GM12864 (cell line): ENCODE results near the gene BAHCC1.
A peak's percentile ranks its signal among the peaks of the same experiment; 100 is the strongest.

ENCODE experiments used
- DNase-seq: peaks from one replicate; pipeline ENCODE4 v3.0.0-alpha.2; 2011; ENCODE audit warnings: low read depth
- H3K4me3 ChIP-seq: 2 replicates; pipeline ENCODE4 v1.5.1; 2011; ENCODE audit warnings: mild to moderate bottlenecking, low read depth, low read length, control low read depth
- CTCF ChIP-seq: IDR thresholded peaks from 2 replicates; pipeline ENCODE4 v1.5.1; 2011; ENCODE audit warnings: low read depth, mild to moderate bottlenecking, moderate library complexity, low read length, control low read depth, inconsistent platforms; ENCODE audit errors: missing control alignments

BAHCC1 gene

GRCh38 chr17:81511804-81512561, 116.7 kb downstream of the BAHCC1 start:
- TF ChIP-seq CTCF, result no peak
- peak overlapping the region; percentile 84 for H3K4me3 ChIP-seq
- DNase-seq, result no peak

GRCh38 chr17:81512562-81513371, 117.5 kb downstream of the BAHCC1 start, which contains the start of gene ACTG1:
Gene ACTG1, minus strand, starts transcription at chr17:81512799. Its CDS starts 445 bp downstream, at chr17:81512354.
- peak within 1 kb of the TSS; percentile 84 for H3K4me3 ChIP-seq
- DNase-seq, result no peak
- no peak for TF ChIP-seq CTCF

GRCh38 chr17:81513372-81513752, 118.1 kb downstream of the BAHCC1 start:
- DNase-seq, result no peak
- peak overlapping the region; percentile 77 for H3K4me3 ChIP-seq
- TF ChIP-seq CTCF, result no peak

- DNase-seq, result no peak
Observed at GRCh38 chr17:81513753-81514488, 118.7 kb downstream of the BAHCC1 start.

GRCh38 chr17:81514489-81514738, 119.2 kb downstream of the BAHCC1 start:
- no peak for TF ChIP-seq CTCF
- DNase-seq, result no peak
- peak overlapping the region; percentile 77 for H3K4me3 ChIP-seq

More at GRCh38 chr17:81513753-81514488, 118.7 kb downstream of the BAHCC1 start:
- no peak for TF ChIP-seq CTCF
- peak overlapping the region; percentile 77 for H3K4me3 ChIP-seq

- no peak for TF ChIP-seq CTCF
- H3K4me3 ChIP-seq, result peak overlapping the region; percentile 77
- DNase-seq, result no peak
Observed at GRCh38 chr17:81514739-81515529, 119.7 kb downstream of the BAHCC1 start.
